Bronchial epithelial cell (primary cell): ENCODE measurements around the gene TJP2. TPM values are rescaled to one million over a fixed set of nuclear protein-coding genes. Genes with fewer than 3 reads are reported as not detected.

Experiments used
- DNase-seq: peaks from one replicate; pipeline ENCODE4 v3.0.0-alpha.2; 2010; ENCODE audit warnings: low read depth
- FAIRE-seq: peaks from 2 replicates; lab custom pipeline; 2011; peaks lifted over from hg19 to GRCh38; lab: Jason Lieb, UNC
- H3K27me3 ChIP-seq: 2 replicates; pipeline ENCODE4 v1.5.1; 2011; ENCODE audit warnings: low read length; ENCODE audit not compliant: control insufficient read depth, insufficient read depth
- H3K36me3 ChIP-seq: 2 replicates; pipeline ENCODE4 v1.5.1; 2011; ENCODE audit warnings: low read length; ENCODE audit not compliant: control insufficient read depth, insufficient read depth
- H3K4me3 ChIP-seq: 2 replicates; pipeline ENCODE4 v1.5.1; 2011; ENCODE audit warnings: mild to moderate bottlenecking, low read depth, low read length, control low read depth
- total RNA-seq: library from RNA; depleted of rRNA; stranded (reverse); fragments of >200 nt; gene quantifications from 2 replicates; pipeline ENCODE4 v1.2.1, GENCODE V29; 2014
- TF ChIP-seq, protein P1 (sequence below): IDR thresholded peaks from 2 replicates; pipeline ENCODE4 v1.5.1; 2011; ENCODE audit warnings: mild to moderate bottlenecking, moderate library complexity, low read length, control low read depth, inconsistent platforms; ENCODE audit not compliant: insufficient read depth, severe bottlenecking

The TJP2 gene
- total RNA-seq, 1 donor from 2014 or later, result 80.3 TPM

DNA sequence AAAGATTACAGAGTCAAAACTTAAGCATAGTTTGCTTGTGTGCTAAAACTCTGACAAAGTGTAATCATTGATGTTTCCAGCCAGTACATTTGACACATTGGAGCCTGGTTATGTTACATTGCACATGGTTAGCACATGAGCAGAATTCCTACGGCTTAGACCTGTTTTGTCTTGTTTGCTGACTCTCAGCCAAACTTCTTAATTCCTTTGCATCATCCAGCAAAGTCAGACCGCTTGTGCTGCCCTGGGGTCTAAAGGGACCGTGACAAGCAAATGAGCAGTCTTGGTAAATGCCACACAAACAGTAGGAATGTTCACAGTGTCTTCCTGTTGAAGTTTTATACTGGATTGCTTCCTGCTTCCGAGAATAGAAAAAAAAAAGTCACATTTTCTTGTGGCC lies 79.0 kb downstream of the TJP2 start:
- H3K36me3 ChIP-seq, result peaks cover 5% of the 10 kb centered on the region
- TF ChIP-seq, protein P1, sequence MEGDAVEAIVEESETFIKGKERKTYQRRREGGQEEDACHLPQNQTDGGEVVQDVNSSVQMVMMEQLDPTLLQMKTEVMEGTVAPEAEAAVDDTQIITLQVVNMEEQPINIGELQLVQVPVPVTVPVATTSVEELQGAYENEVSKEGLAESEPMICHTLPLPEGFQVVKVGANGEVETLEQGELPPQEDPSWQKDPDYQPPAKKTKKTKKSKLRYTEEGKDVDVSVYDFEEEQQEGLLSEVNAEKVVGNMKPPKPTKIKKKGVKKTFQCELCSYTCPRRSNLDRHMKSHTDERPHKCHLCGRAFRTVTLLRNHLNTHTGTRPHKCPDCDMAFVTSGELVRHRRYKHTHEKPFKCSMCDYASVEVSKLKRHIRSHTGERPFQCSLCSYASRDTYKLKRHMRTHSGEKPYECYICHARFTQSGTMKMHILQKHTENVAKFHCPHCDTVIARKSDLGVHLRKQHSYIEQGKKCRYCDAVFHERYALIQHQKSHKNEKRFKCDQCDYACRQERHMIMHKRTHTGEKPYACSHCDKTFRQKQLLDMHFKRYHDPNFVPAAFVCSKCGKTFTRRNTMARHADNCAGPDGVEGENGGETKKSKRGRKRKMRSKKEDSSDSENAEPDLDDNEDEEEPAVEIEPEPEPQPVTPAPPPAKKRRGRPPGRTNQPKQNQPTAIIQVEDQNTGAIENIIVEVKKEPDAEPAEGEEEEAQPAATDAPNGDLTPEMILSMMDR, result no peak
- FAIRE-seq, result peak; percentile 94

DNA sequence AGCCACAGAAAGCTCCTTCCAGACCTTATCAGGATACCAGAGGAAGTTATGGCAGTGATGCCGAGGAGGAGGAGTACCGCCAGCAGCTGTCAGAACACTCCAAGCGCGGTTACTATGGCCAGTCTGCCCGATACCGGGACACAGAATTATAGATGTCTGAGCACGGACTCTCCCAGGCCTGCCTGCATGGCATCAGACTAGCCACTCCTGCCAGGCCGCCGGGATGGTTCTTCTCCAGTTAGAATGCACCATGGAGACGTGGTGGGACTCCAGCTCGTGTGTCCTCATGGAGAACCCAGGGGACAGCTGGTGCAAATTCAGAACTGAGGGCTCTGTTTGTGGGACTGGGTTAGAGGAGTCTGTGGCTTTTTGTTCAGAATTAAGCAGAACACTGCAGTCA lies 80.1 kb downstream of the TJP2 start:
- Histone ChIP-seq H3K36me3 (peaks cover 2% of the 10 kb centered on the region), H3K27me3 (no peaks in the 10 kb centered on the region), H3K4me3 (no peak overlapping the region)
- FAIRE-seq (no peak), DNase-seq (no peak)
- TF ChIP-seq, protein P1, result no peak

More for the DNA sequence above, 79.0 kb downstream of the TJP2 start:
- H3K27me3 ChIP-seq, result no peaks in the 10 kb centered on the region
- no peak overlapping the region for H3K4me3 ChIP-seq
- peak; percentile 97 for DNase-seq

DNA sequence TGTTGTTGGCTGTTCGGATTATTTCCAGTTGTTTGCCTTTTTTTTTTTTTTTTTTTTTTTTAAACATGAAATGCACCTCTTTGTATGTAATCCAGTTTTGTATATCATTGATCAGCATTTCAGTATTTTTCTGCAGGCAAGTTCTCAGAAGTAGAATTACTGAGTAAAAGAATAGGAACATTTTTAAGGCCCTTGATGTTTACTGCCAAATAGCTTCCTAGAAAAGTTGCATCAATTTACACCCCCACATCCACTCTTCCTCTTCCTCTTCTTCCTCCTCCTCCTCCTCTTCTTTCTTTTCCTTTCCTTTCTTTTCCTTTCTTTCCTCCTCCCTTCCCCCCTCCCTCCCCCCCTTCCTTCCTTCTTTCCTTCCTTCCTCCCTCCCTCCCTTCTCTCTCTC lies 81.5 kb downstream of the TJP2 start:
- H3K27me3 ChIP-seq, result no peaks in the 10 kb centered on the region
- FAIRE-seq, result no peak
- no peaks in the 10 kb centered on the region for H3K36me3 ChIP-seq
- DNase-seq, result no peak
- no peak overlapping the region for H3K4me3 ChIP-seq
- TF ChIP-seq, protein P1, result no peak

DNA sequence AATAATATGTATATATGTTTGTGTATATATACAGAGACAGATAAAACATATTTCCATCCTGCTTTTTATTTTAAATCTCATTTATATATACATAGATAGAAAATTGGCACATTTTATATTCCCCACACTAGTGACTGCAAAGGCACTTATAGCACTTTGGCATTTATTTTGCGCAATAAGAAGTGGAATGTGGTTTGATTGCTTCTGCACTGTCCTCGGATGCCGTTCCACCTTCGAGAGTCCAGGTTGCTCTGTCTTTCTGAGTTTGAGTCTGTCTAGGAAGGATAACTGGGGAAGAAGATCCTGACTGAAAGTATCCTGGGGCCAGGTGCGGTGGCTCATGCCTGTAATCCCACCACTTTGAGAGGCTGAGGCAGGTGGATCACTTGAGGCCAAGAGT lies 84.5 kb downstream of the TJP2 start:
- H3K27me3 ChIP-seq, result no peaks in the 10 kb centered on the region
- DNase-seq (peak; percentile 7), FAIRE-seq (no peak)
- no peak overlapping the region for H3K4me3 ChIP-seq
- TF ChIP-seq, protein P1, result no peak
- no peaks in the 10 kb centered on the region for H3K36me3 ChIP-seq

DNA sequence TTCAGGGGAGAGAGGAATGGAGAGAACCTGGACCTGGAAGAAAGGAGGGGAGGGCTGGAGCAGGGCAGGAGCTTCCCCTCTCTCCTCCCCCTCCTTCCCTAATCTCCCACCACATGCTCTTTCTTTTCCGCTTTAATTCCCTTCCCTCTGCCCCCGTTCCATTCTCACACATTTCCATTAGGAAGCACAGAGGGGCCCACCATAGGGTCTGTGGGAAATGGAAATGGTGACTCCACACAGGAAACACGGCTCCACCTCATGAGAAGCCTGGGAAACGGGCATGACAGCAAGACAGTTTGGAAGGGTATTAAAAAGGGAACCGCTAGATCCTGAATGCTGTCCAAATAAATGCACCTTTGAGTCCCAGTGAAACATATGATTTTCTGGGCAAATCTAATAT lies 86.1 kb downstream of the TJP2 start:
- Histone ChIP-seq H3K27me3 (no peaks in the 10 kb centered on the region), H3K36me3 (no peaks in the 10 kb centered on the region), H3K4me3 (no peak overlapping the region)
- FAIRE-seq, result no peak
- TF ChIP-seq, protein P1, result no peak
- no peak for DNase-seq

DNA sequence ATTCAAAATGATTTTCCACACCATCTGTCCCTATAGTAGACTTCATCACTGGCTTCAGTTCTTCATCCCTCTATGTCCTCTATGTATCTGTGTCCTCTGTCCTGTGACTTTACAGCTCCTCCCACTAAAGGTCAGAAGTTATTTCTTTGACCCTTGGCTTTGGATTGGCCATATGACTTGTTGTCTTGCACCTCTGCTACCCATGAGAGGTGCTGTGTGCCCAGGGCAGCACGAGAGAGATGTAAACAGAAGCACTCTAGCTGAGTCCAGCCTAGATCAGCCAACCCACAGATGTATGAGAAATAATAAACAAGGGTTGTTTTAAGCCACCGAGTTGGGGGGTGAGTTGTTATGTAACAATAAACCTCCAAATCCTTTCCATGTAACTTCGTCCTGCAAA lies 87.6 kb downstream of the TJP2 start:
- DNase-seq, result no peak
- no peaks in the 10 kb centered on the region for H3K36me3 ChIP-seq
- no peak overlapping the region for H3K4me3 ChIP-seq
- TF ChIP-seq, protein P1, result no peak
- no peaks in the 10 kb centered on the region for H3K27me3 ChIP-seq
- FAIRE-seq, result no peak
